Measurements from ENCODE around the gene CIDEA.

Gene CIDEA

DNA sequence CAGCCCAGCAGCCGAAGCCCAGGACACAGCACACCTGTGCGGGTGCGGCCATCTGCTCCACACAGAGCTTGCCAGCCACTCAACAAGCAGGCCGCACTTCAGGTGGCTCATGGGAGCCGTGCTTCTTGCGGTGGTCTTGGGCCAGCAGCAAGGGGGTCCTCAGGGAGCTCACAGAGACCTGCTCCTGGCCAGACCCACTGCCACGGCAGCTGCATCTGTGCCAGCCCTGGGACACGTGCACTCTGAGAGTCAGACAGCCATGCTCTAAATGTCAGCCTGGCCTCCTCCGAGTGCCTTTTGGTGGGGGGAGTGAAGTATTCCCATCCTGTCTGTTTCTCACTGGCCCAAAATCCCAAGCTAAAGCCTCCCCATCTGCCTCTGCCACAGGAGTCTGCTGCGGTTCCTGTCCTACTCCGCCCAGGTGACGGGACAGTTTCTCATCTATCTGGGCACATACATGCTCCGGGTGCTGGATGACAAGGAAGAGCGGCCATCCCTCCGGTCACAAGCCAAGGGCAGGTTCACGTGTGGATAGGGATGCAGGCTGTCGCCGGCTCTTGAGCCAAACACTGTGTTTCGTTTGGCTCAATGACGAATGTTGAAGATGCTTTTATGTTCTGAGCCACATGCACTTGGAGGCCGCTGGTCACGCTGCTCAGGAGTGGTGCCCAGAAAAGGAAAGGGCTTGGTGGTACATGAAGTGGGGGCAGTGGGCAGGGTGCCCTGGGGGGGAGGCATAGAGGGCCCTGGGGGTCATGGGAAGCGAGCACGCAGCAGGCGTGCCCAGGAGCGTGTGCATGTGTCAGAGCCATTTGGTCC lies 22.8 kb downstream of the CIDEA start:
- H3K4me3 ChIP-seq = no peak overlapping the region
- no peaks in the 10 kb centered on the region for H4K20me1 ChIP-seq
- H3K27ac ChIP-seq = no peak overlapping the region
- H3K36me3 ChIP-seq = no peaks in the 10 kb centered on the region
- no peak overlapping the region for H3K9ac ChIP-seq
- no peaks in the 10 kb centered on the region for H3K9me3 ChIP-seq
- H3K4me1 ChIP-seq = peaks cover 27% of the 10 kb centered on the region
- no peak for TF ChIP-seq Cebpa-rat (IDR thresholded peaks at IDR 0.05)
- no peaks in the 10 kb centered on the region for H3K27me3 ChIP-seq
- H3K4me2 ChIP-seq = no peak overlapping the region

DNA sequence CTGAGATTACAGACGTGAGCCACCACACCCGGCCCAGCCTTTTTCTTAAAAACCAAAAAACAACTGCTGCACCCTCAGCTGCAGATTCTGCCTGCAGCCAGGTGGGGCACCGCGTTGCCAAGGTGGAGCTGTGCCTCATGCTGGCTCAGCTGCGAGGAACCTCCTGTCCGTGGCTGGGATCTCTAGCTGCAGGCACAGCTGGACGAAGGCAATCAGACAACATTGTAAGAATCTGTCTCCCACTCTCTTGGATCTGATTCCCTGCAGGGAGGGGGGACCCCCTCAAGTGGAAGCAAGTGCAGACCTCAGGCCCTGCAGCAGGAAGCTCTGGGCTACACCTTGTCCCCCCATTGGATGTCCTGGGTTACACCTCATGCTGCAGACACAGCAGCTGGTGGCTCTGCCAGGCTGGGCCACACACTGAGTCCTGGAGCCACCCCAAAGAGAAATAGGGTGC lies 24.1 kb downstream of the CIDEA start:
- no peak overlapping the region for H3K9ac ChIP-seq
- H3K4me2 ChIP-seq = peak overlapping the region; percentile 55
- H3K4me3 ChIP-seq = no peak overlapping the region
- H4K20me1 ChIP-seq = no peaks in the 10 kb centered on the region
- H3K4me1 ChIP-seq = peaks cover 27% of the 10 kb centered on the region
- TF ChIP-seq Cebpa-rat (IDR thresholded peaks at IDR 0.05) = no peak
- no peaks in the 10 kb centered on the region for H3K36me3 ChIP-seq
- H3K27me3 ChIP-seq = no peaks in the 10 kb centered on the region
- no peaks in the 10 kb centered on the region for H3K9me3 ChIP-seq
- peak overlapping the region; percentile 19; the same call in 1 of the 2 replicates for H3K27ac ChIP-seq

- H3K9me3 ChIP-seq = no peaks in the 10 kb centered on the region
- H4K20me1 ChIP-seq = no peaks in the 10 kb centered on the region
- H3K27ac ChIP-seq = peak overlapping the region; percentile 19; the same call in 1 of the 2 replicates
- peak overlapping the region; percentile 55 for H3K4me2 ChIP-seq
- H3K27me3 ChIP-seq = no peaks in the 10 kb centered on the region
- TF ChIP-seq Cebpa-rat (IDR thresholded peaks at IDR 0.05) = no peak
- no peak overlapping the region for H3K4me3 ChIP-seq
- peaks cover 27% of the 10 kb centered on the region for H3K4me1 ChIP-seq
- peak overlapping the region; percentile 55; the same call in 1 of the 2 replicates for H3K9ac ChIP-seq
- H3K36me3 ChIP-seq = no peaks in the 10 kb centered on the region
Measured at GRCh38 chr18:12278741-12279682, 24.9 kb downstream of the CIDEA start.

- Histone ChIP-seq H3K4me3 (no peak overlapping the region), H3K27me3 (no peaks in the 10 kb centered on the region), H3K9ac (no peak overlapping the region), H3K4me2 (no peak overlapping the region), H3K27ac (no peak overlapping the region), H3K4me1 (peaks cover 26% of the 10 kb centered on the region), H4K20me1 (no peaks in the 10 kb centered on the region), H3K9me3 (no peaks in the 10 kb centered on the region), H3K36me3 (no peaks in the 10 kb centered on the region)
- TF ChIP-seq Cebpa-rat (IDR thresholded peaks at IDR 0.05) = no peak
Measured at GRCh38 chr18:12279781-12280531, 25.8 kb downstream of the CIDEA start.

DNA sequence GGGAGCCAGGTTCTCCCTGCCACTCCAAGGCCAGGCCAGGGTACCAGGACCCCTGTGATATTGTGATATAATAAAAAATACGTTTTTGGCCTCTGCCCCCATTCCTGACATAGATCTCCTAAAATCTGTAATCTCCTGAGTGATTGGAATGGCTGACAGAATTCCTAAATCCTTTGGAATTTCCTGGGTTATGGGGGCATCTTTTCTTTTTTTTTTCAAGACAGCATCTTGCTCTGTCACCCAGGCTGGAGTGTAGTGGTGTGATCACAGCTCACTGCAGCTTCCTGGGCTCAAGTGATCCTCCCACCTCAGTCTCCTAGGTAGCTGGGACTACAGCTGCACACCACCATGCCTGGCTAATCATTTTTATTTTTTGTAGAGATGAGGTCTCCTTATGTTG lies 27.7 kb downstream of the CIDEA start:
- no peaks in the 10 kb centered on the region for H3K27me3 ChIP-seq
- TF ChIP-seq Cebpa-rat (IDR thresholded peaks at IDR 0.05) = no peak
- H3K4me1 ChIP-seq = peaks cover 17% of the 10 kb centered on the region
- no peak overlapping the region for H3K27ac ChIP-seq
- no peak overlapping the region for H3K9ac ChIP-seq
- H3K4me3 ChIP-seq = no peak overlapping the region
- no peaks in the 10 kb centered on the region for H3K9me3 ChIP-seq
- no peaks in the 10 kb centered on the region for H3K36me3 ChIP-seq
- no peak overlapping the region for H3K4me2 ChIP-seq
- no peaks in the 10 kb centered on the region for H4K20me1 ChIP-seq

- H3K27me3 ChIP-seq = no peaks in the 10 kb centered on the region
- H3K4me1 ChIP-seq = peaks cover 16% of the 10 kb centered on the region
- no peaks in the 10 kb centered on the region for H3K9me3 ChIP-seq
- TF ChIP-seq Cebpa-rat (IDR thresholded peaks at IDR 0.05) = no peak
- no peak overlapping the region for H3K4me2 ChIP-seq
- H4K20me1 ChIP-seq = no peaks in the 10 kb centered on the region
- H3K9ac ChIP-seq = no peak overlapping the region
- H3K4me3 ChIP-seq = no peak overlapping the region
- no peak overlapping the region for H3K27ac ChIP-seq
- H3K36me3 ChIP-seq = no peaks in the 10 kb centered on the region
Measured at GRCh38 chr18:12282442-12283039, 28.4 kb downstream of the CIDEA start.

- no peak for TF ChIP-seq Cebpa-rat (IDR thresholded peaks at IDR 0.05)
- Histone ChIP-seq H3K9me3 (no peaks in the 10 kb centered on the region), H3K9ac (no peak overlapping the region), H3K36me3 (no peaks in the 10 kb centered on the region), H3K4me1 (peaks cover 8% of the 10 kb centered on the region), H3K4me2 (no peak overlapping the region), H4K20me1 (no peaks in the 10 kb centered on the region), H3K27ac (no peak overlapping the region), H3K27me3 (no peaks in the 10 kb centered on the region), H3K4me3 (no peak overlapping the region)
Measured at GRCh38 chr18:12283256-12283655, 29.1 kb downstream of the CIDEA start.

- Histone ChIP-seq H3K9ac (no peak overlapping the region), H3K4me2 (no peak overlapping the region), H4K20me1 (no peaks in the 10 kb centered on the region), H3K9me3 (no peaks in the 10 kb centered on the region), H3K36me3 (no peaks in the 10 kb centered on the region), H3K4me3 (no peak overlapping the region), H3K27me3 (no peaks in the 10 kb centered on the region), H3K4me1 (peaks cover 4% of the 10 kb centered on the region), H3K27ac (no peak overlapping the region)
- no peak for TF ChIP-seq Cebpa-rat (IDR thresholded peaks at IDR 0.05)
Measured at GRCh38 chr18:12283666-12284065, 29.5 kb downstream of the CIDEA start.

- Histone ChIP-seq H3K27ac (no peak overlapping the region), H4K20me1 (no peaks in the 10 kb centered on the region), H3K27me3 (no peaks in the 10 kb centered on the region), H3K4me1 (peaks cover 12% of the 10 kb centered on the region), H3K9ac (no peak overlapping the region), H3K4me2 (no peak overlapping the region), H3K9me3 (no peaks in the 10 kb centered on the region), H3K36me3 (no peaks in the 10 kb centered on the region), H3K4me3 (no peak overlapping the region)
- TF ChIP-seq Cebpa-rat (IDR thresholded peaks at IDR 0.05) = no peak
Measured at GRCh38 chr18:12287131-12287681, 33.0 kb downstream of the CIDEA start.

All from BLaER1 (cell line).